ENCODE results near the gene MORC1.
"Not testable (repeated sequence)": the region's sequence is repeated elsewhere in the genome, so short reads cannot be mapped to it uniquely, and the experiment has no call there.

The MORC1 gene, protein sequence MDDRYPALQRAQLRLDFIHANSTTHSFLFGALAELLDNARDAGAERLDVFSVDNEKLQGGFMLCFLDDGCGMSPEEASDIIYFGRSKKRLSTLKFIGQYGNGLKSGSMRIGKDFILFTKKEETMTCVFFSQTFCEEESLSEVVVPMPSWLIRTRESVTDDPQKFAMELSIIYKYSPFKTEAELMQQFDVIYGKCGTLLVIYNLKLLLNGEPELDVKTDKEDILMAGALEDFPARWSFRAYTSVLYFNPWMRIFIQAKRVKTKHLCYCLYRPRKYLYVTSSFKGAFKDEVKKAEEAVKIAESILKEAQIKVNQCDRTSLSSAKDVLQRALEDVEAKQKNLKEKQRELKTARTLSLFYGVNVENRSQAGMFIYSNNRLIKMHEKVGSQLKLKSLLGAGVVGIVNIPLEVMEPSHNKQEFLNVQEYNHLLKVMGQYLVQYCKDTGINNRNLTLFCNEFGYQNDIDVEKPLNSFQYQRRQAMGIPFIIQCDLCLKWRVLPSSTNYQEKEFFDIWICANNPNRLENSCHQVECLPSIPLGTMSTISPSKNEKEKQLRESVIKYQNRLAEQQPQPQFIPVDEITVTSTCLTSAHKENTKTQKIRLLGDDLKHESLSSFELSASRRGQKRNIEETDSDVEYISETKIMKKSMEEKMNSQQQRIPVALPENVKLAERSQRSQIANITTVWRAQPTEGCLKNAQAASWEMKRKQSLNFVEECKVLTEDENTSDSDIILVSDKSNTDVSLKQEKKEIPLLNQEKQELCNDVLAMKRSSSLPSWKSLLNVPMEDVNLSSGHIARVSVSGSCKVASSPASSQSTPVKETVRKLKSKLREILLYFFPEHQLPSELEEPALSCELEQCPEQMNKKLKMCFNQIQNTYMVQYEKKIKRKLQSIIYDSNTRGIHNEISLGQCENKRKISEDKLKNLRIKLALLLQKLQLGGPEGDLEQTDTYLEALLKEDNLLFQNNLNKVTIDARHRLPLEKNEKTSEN

DNA sequence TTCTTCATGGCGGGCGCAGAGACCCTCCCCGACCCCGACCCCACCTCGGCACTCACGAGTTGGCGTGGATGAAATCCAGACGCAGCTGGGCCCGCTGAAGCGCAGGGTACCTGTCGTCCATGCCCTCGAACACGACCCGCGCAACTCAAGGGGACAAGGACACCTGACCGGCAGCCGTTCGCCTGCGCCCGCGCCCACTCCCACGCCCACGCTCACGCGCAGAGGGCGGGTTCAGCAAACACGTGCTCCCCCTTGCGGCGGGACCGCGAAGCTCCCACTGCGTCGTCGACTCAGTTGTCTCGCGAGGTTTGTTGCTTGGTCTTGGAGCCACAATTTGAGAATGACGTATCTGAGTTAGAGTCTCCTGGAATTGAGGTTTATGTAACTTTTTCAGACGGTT lies at the start of gene MORC1:
Gene MORC1, minus strand, starts transcription at position 196 of the 400 bp plus-strand sequence. Its CDS starts 75 bp downstream, at position 121.
- ATAC-seq = no peak

GRCh38 chr3:109165905-109166304 lies 48.0 kb upstream of the MORC1 start:
- no peak for ATAC-seq

GRCh38 chr3:109161487-109162123 lies 43.7 kb upstream of the MORC1 start:
- ATAC-seq = no peak

DNA sequence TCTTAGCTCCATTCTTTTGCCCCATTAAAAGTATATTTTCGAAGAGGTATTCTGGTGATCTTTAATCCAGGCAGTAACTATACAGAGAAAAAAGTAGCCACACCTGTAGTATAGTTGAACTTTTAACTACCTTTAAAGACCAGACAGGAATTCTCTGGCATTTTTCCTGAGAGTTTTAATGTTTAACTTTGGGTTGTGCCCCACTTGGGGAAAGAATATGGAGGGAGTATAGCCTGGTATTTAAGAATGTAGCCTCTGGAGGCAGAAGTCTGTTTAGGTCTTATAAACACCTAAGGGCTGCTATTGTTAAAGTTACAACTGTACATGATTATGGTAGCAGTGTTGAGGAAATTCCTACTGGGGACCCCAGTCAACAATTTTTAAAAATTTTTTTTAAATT lies 37.9 kb upstream of the MORC1 start:
- ATAC-seq = no peak

- ATAC-seq = no peak
Observed at GRCh38 chr3:109154979-109155378, 37.0 kb upstream of the MORC1 start.

- ATAC-seq = no peak
Observed at GRCh38 chr3:109152320-109152719, 34.4 kb upstream of the MORC1 start.

- no peak for ATAC-seq
Observed at GRCh38 chr3:109149078-109149477, 31.1 kb upstream of the MORC1 start.

GRCh38 chr3:109143646-109144045 lies 25.7 kb upstream of the MORC1 start:
- ATAC-seq = no peak

DNA sequence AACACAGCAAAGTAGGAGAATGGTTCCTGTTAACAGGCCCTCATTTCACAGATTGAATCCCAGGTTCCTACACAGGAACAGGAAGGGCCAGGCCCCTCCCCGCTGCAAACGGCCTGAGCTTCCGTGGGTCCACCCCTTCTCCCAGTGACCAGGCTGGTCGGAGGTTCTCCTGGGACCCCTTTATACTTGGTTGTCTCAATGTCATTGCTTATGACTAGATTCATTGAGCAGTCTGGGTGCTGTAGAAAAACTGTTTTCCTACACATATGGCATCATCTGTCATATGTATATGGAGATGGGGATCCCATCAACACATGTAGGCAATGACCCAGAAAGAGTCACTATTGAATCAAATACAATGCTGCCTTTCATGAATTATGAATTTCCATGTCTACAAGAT lies 22.4 kb upstream of the MORC1 start:
- ATAC-seq = no peak

DNA sequence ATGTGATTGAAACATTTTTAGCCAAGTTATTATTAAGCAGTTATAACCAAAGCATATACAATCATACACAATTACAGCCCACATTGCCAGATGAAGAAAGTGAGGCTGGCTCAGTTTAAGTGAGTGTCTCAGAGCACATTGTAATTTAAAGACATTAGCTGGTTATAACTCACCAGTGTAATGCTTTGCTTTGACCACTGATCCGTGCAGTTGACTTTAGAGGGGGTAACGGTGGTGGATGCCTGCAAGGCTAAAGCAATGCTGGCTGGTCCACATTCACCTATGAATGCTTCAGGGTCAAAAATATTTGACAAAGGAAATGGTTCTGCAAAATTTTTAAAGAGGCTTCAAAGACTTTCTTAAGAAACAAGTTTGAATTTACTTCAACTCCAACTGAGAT lies 19.8 kb upstream of the MORC1 start:
- no peak for ATAC-seq

DNA sequence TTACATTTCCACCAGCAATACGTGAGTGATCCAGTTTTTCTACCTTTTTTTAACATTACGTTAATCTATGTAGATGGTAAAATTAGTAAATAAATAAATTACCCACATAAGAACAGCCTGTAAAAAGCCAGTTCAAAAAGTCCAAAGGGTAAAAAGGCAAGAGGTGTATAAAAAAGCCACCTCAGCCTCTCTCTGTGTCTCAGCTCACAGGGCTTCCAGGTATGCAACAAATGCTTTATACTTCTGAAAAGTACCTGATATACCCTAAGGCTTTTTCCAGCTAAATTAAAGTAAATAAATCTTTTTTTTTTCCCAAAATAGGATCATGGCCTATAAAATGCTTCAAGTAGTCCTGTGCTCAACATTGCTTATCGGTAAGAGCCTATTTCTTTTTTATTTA lies 18.6 kb upstream of the MORC1 start, which contains the start of gene C3orf85:
Gene C3orf85, plus strand, starts transcription at position 197 of the 400 bp plus-strand sequence. Its CDS starts 129 bp downstream, at position 326.
- no peak for ATAC-seq

DNA sequence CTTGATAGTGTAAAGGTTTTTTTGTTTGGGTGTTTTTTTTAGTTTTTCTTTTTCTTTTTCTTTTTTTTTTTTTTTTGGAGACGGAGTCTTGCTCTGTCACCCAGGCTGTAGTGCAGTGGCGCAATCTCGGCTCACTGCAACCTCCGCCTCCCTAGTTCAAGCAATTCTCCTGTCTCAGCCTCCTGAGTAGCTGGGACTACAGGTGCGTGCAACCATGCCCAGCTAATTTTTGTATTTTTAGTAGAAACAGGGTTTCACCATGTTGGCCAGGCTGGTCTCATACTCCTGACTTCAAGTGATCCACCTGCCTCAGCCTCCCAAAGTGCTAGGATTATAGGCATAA lies 15.5 kb upstream of the MORC1 start:
- not testable (repeated sequence) for ATAC-seq

- no peak for ATAC-seq
Observed at GRCh38 chr3:109132801-109133473, 15.0 kb upstream of the MORC1 start.

- no peak for ATAC-seq
Observed at GRCh38 chr3:109131276-109131675, 13.3 kb upstream of the MORC1 start.

DNA sequence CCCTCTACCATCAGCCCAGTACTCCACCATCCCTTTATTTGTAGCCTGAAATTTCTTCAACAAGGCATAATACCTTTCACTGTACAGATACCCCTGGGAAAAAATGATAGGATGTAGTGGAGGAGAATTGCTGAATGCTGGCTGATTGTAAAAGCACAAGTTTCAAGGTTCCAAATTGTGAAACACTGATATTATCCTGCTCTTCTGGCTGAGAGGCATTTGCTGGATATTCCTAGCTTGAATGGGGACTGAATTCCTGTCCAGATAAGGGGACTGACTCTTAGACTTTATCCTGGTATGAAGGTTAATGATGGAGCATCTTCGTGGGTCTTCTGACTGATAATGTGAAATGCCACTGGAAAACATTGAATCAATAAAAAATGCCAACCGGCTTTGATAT lies 9.6 kb upstream of the MORC1 start:
- no peak for ATAC-seq

DNA sequence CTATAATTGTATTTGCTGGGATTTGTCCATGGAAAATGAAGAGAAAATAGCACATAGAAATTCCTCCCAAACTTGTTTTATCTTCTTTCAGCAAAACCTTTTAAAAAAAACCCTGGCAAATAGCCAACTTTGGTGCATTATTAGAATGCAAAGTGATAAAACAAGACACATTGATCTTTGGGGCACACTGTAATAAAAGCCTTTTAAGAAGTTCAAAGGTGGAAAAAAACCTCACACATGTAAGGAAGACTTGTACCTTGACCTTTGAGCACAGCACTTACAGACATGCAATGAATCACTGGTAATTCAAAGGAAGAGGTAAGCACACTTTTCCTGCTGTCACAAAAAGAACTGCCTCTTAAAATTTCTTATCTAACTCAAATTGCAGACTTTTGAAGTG lies 8.0 kb upstream of the MORC1 start:
- no peak for ATAC-seq

DNA sequence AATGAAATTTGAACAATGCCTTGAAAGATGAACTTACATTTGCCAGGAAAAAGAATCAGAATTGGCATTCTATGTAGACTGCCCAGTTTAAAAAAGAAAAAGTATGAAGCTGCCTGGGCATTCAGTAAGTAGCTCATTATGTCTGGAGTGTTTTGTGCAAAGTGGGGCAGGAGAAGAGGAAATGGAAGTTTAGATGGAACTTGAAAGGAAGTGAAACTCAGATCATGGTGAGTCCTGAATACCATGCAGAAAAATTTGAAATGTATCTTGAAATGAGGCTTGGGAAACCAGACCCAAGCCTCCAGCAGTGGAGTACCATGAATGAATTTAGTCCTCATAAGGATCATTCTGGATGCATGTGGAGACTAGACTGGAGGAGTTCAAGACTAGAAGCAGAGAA lies 4.8 kb upstream of the MORC1 start:
- no peak for ATAC-seq

DNA sequence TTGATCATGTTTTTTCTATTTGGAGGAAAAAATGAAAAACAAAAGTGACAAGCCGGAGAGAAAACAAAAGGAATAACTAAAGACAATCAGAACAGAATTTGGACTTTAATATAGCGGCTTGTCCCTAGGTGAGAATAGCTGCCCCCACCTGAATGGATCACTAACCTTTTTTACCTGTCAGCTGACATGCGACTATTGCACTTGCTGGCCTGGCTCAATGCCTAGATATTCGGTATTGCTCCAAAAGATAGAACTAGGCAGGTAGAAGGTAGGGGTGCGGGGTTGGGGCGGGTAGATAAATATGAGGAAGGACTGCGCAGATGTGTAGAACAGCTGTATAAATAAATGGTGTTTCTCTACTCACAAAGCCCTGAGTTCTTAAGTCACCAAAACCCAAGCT lies 650 bp upstream of the MORC1 start:
- no peak for ATAC-seq

DNA sequence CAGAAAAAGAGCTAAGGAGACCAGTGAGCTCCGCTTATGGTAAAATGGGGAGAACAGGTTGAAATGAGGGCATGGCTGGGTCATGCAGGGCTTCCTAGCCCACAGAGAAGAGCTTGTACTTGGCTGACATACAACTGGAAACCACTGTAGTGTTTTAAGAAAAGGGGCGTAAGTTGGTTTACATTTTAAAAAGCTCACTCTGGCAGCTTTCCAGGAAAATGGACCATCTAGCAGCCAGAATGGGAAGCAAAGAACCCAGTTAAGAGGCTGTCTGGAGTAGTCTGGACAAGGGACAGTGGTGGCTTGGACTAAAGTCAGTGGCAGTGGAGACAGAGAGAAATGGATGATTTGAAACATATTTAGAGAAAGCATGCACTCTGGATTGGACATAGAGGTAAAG lies 1.9 kb downstream of the MORC1 start:
- no peak for ATAC-seq

DNA sequence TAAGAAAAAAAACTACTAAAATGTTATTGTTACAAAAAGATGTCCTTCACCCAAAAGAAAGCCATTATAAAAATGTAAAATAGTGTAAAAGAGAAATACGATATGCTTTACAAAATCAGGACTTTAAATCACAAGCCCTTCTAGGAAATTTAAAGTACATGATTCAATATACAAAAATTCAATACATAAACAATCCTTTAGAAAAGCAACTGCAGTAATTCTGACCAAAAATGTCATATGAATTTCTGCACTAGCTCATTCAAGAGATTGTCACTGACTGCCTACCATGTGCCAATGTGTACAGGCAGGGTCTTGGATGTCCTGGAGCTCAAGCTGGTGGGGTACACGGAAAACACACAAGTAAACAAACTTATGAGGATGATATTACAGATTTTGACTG lies 2.5 kb downstream of the MORC1 start:
- ATAC-seq = no peak

DNA sequence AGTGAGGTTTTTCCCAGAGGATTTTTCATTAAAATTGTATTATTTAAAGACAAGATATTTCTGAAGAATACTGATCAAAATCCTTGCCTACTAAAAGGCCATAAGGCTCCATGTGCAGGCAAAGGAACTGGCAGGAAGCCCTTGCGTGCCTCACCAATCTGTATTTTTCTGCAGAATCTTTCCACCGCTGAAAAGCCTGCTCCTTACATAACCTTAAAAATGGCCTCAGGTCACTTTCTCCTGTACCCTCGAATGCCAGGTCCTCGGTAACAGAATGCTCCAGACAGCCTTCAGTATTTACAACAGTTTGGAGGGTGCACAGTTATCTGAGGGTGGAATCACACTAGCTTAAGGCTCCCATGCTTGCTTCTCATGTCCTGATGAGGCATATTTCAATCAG lies 3.2 kb downstream of the MORC1 start:
- no peak for ATAC-seq

- no peak for ATAC-seq
Observed at GRCh38 chr3:109112946-109113760, 4.8 kb downstream of the MORC1 start.
